GM19239 (cell line): ENCODE data around the gene CTSW.

Experiments used
- DNase-seq: peaks from one replicate; pipeline ENCODE4 v3.0.0; 2011; ENCODE audit warnings: low spot score; ENCODE audit not compliant: insufficient read length
- FAIRE-seq: peaks from 2 replicates; lab custom pipeline; 2011; peaks lifted over from hg19 to GRCh38; lab: Jason Lieb, UNC

The CTSW gene

GRCh38 chr11:65865550-65866172 is 14.0 kb upstream of the CTSW start:
- DNase-seq, result no peak

DNA sequence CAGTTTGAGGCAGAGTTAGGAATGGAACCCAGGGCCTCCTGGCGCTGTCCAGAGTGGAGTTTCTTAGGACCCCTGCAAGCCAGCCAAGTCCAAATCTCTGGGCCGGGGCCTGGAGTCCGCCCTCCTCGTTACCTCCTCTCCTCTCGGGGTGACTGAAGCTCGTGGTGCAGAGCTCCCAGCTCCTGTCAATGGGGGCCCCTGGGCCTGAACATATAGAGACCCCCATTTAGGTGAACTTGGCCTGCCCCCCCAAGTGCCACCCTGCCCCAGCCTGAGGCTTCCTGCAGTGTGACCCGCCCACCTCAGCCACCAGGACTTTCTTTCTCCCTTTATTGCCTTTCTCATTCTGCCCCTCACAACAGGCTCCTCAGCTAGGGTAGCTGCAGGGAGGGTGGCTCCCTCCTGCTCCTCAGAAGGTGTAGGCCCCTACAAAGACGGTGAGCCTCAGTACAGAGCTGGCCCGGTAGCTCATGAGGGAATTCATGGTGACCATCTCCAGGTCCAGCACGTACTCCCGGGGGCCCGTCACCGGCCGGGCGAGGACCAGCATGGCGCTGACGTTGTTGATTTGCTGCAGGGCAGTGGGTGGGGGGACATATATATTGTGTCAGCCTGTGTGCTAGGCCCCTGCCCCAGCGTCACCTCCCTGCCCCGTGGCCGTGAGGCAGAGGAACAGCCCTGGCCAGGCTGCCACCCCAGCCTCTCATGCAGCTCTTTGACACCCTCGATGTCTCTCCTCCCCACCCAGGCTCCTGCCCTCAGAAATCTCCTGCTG is 12.9 kb upstream of the CTSW start:
- no peak for FAIRE-seq
- no peak for DNase-seq

More at GRCh38 chr11:65865550-65866172, 14.0 kb upstream of the CTSW start:
- FAIRE-seq, result no peak

DNA sequence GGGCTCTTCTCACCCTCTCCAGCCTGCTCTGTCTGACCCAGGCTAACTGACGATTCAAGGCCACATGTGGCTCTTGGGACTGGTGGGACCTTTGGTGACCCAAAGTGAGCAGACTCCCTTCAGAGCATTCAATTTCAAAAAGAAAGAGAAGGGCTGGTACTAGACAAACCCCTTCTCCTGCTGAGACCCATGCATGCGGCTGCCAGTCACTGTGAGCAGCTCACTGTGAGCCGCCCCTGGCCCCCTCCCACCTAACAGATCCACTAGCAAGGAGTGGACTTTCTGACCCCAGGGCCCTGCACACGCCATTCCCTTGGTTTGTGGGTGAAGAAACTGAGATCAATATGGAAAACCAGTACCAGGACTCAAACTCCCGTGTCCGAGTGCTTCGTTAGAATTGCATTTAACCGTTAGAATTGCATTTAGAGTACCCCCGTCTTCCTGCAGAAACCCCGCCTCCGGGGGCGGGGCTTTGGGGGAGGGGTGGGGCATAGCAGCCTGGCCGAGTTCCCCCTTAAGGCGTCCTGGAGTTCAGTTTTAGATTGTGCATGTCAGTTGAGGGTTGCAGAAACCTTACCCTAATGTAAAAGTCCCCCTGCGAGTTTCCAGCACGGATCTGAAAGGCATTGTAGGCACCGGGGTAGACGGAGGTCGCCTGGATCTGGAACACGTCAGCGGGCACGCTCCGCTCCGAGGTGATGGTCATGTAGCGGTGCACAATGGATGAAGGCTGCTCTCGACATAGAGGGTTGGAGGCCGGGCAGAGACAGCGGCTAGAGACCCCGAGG is 12.2 kb upstream of the CTSW start:
- FAIRE-seq, result no peak
- DNase-seq, result no peak

- DNase-seq (no peak), FAIRE-seq (no peak)
Measured at GRCh38 chr11:65868076-65868667, 11.5 kb upstream of the CTSW start.

DNA sequence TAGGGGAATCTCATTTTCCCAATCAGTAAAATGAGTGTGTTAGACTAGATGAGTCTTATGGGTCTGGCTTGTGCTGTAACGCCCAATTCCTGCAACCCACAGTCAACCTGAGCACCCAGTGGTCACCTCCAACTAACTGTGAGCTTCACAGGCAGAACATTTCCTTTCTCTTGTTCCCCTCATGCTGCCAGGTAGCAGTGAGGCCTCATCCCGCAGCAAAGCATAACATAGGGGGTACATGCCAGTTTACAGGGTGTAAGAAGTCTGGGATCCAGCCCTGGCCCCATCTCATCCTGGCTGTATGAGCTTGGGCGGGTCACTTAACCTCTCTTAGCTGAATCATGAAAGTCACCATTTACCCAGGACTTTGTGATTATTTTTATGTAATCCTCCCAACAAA is 10.7 kb upstream of the CTSW start:
- FAIRE-seq (no peak), DNase-seq (no peak)

DNA sequence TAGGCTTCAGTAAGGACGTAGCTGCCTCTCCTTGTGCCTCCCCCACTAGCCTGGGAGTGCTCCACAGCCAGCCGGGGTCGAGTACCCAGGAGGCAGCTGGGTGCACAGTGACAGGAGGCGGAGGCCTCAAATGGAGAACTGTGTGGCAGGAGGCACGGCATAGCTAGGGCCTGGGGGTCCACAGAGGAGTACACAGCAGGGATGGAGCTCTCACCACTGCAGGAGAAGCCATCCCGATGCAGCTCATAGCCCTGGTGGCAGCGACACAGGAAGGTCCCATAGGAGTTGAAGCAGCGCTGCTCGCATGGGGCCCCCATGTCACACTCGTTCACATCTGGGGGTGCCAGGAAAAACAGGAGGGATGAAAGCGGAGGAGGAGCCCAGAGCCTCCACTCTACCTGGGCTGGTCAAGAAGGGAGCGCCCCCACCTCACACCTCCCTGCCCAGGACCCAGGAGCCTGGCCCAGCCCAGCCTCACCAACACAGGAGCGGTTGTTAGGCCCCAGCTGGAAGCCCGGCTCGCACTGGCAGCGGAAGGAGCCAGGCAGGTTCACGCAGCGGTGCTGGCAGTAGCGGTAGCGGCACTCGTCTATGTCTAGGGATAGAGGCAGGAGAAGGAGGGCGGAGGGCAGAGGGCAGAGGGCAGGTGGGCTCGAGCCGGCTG is 9.9 kb upstream of the CTSW start:
- FAIRE-seq (no peak), DNase-seq (no peak)

GRCh38 chr11:65870307-65870658 is 9.4 kb upstream of the CTSW start:
- no peak for FAIRE-seq

DNA sequence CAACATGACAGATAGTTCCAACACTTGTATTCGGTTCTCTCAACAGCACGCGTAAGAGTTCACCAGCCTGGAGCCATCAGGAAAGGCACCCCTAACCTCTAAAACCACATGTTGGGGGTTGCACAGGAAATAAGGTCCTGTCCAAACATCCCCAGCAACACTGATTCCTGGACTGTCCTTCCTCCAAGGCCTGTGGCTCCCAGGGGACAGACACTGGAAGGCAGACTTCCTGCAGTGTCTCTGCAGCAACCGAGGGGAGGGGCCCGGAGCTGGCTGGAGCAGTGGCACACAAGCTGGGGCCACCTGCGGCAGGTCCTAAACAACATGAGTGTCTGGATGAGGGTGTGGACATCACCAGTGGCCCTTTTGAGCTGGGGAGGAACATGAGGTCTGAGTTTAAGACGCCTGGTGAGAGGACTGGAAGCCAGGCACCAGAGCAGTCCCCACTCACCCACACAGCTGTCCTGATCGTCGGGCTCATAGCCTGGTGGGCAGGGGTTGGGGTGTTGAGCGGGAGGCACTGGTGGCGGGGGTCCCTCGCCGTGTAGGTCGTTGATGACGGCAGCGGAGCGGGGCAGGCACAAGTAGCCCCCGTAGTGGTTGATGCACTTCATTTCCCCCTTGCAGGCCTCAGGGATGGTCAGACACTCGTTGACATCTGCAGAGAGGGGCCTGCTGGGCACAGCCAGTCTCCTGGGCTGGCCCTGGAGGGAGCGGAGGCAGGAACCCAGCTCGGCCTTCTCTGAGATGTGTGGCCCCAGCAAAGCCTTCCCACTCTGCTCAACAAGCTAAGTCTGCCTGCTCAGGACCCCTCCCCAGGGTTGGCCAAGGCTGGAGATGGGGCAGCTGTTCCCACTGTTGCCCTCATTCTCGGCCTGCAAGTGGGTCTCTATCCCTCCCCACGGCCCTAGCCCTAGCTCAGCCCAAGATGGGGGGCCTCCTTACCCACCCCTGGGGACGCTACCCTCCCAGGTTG is 8.6 kb upstream of the CTSW start:
- no peak for FAIRE-seq
- no peak for DNase-seq

More at GRCh38 chr11:65870307-65870658, 9.4 kb upstream of the CTSW start:
- DNase-seq, result no peak

GRCh38 chr11:65871811-65872548 is 7.7 kb upstream of the CTSW start:
- DNase-seq, result no peak
- no peak for FAIRE-seq

- DNase-seq (no peak), FAIRE-seq (no peak)
Measured at GRCh38 chr11:65872586-65873317, 6.9 kb upstream of the CTSW start, which contains the start of gene EFEMP2. EFEMP2 (minus strand) TSS chr11:65872800; CDS start chr11:65872354, 446 bp downstream.

DNA sequence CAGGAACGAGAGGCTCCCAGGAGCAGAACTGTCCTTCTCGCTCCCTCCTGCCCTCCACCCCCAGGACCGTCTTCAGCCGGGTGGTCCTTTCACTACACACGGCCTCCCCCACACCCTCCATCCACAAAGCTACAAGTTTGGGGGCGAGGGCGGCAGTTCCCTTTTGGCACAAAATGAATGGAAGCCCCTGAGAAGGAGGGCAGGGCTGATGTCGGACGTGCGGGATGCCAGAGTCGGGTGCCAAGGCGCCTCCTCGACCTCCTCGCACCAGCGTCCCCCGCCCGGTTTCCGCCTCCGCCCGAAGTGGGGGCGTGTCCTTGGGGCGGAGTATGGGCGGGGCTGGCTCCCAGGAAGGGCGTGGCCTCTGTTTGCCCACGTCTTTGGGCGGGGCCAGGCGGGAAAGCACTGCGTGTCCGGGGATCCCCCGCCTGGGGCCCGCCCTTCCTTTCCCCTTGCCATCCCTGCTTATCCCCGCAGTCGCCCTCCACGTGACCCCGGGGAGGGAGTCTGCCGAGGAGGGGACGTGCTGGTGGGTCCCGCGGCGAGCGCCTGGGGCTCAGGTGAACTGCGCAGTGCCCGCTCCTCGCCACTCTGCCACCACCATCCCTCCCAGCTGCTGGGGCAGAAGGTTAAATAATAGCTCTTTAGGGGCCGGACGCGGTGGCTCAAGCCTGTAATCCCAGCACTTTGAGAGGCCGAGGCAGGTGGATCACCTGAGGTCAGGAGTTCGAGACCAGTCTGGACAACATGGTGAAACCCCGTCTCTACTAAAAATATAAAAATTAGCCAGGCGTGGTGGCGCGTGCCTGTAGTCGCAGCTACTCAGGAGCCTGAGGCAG is 6.1 kb upstream of the CTSW start:
- FAIRE-seq (peak; percentile 99), DNase-seq (peak; percentile 99)

DNA sequence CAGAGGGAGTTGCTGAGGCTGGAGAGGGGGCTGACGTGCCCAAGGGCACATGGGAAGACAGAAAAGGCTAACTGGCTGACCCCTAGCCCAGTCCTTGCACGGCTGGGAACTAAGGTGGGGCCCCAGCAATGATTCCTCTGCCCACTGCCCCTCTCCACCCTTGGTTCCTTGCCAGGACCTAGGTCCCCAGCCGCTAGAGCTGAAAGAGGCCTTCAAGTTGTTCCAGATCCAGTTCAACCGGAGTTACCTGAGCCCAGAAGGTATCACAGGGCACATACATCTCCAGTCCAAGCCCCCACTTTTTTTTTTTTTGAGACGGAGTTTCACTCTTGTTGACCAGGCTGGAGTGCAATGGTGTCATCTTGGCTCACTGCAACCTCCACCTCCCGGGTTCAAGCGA is 390 bp downstream of the CTSW start:
- DNase-seq, result no peak
- FAIRE-seq, result no peak

- DNase-seq, result no peak
- FAIRE-seq, result no peak
Measured at GRCh38 chr11:65880844-65881421, 1.3 kb downstream of the CTSW start.

DNA sequence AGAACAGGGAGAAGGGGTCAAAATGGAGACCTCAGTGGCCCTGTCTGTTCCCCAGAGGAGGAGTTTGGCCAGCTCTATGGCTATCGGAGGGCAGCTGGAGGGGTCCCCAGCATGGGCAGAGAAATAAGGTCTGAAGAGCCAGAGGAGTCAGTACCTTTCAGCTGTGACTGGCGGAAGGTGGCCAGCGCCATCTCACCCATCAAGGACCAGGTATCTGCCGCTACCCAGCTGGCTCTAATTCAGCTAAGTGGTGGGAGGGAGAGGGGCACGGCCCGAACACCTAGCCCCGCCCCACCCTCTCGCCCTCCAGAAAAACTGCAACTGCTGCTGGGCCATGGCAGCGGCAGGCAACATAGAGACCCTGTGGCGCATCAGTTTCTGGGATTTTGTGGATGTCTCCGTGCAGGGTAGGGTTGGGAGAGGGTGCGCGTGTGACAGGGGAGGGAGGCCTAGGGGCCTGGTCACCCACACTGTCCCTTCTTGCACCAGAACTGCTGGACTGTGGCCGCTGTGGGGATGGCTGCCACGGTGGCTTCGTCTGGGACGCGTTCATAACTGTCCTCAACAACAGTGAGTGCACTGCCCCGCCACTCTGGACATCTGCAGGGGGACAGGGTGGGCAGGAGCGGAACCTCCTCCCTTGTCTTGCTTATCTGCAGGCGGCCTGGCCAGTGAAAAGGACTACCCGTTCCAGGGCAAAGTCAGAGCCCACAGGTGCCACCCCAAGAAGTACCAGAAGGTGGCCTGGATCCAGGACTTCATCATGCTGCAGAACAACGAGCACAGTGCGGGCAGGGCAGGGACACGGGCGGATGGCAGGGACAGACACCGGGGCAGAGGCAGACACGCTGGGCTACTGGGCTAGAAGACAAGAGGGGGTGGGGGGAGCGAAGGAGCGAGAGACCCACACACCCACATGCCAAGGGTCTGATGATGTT is 2.8 kb downstream of the CTSW start:
- DNase-seq (no peak), FAIRE-seq (no peak)

DNA sequence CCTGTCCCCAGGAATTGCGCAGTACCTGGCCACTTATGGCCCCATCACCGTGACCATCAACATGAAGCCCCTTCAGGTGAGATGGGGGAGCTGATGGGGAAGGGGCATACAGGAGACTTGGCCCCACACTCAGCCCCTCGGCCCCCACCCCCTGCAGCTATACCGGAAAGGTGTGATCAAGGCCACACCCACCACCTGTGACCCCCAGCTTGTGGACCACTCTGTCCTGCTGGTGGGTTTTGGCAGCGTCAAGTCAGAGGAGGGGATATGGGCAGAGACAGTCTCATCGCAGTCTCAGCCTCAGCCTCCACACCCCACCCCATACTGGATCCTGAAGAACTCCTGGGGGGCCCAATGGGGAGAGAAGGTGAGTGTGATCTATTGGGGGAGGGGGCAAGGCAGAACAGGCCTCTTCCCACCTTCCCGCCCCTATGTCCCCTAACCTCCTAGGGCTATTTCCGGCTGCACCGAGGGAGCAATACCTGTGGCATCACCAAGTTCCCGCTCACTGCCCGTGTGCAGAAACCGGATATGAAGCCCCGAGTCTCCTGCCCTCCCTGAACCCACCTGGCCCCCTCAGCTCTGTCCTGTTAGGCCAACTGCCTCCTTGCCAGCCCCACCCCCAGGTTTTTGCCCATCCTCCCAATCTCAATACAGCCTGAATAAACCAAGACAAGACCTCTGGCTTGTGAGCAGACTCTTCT is 3.6 kb downstream of the CTSW start:
- FAIRE-seq, result no peak
- no peak for DNase-seq
